Measurements from ENCODE around the gene EDN3. TPM values are rescaled to one million over a fixed set of nuclear protein-coding genes. Genes with fewer than 3 reads are reported as not detected.

The EDN3 gene
- total RNA-seq, 2 experiments from 2014 or later = not detected

DNA sequence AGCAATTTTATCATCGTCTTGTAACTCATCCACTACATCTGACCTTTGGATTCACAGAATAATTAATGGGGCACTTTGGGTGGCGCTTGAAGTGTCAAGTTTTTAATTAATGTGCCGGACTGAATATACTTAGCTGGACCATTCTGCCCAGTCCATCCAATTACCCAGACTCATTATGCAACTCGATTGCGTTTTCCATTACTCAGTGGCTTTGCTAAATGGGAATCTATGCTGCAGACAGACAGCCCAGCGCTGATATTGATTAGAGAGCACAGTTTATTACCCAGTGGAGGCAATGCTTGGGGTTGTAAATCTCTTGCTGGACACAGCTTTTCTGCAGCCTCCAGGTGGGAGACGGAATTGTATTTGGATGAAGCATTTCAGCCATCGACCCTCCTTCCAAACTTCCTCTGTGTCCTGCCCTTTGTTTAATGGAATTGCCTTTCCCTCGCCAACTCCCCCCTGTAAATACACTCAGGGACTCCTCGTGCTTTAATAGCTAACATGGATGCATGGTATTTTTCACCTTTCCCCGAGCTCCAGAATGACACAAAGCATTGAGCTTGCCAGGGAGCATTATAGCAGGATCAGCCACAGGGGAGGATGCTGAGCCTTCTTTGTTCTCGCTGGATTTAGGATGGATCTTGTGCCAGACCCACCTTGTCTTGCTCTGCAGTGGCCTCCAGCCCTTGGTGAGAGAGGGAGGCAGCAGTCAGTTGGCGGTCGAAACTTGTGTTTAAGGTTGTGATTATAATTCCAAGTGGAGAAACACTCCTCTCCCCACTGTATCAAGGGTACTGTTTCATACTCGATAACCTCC lies 59.7 kb downstream of the EDN3 start:
- peaks cover 4% of the 10 kb centered on the region for H3K27me3 Mint-ChIP-seq
- H3K4me3 Mint-ChIP-seq = no peak overlapping the region
- H3K36me3 Mint-ChIP-seq = no peaks in the 10 kb centered on the region
- no peak overlapping the region for H3K27ac Mint-ChIP-seq
- H3K9me3 Mint-ChIP-seq = no peaks in the 10 kb centered on the region
- H3K4me1 Mint-ChIP-seq = no peaks in the 10 kb centered on the region
- DNase-seq = no peak

GRCh38 chr20:59360934-59361333 lies 60.5 kb downstream of the EDN3 start:
- peaks cover 4% of the 10 kb centered on the region for H3K27me3 Mint-ChIP-seq
- H3K4me3 Mint-ChIP-seq = no peak overlapping the region
- H3K36me3 Mint-ChIP-seq = no peaks in the 10 kb centered on the region
- no peak overlapping the region for H3K27ac Mint-ChIP-seq
- no peaks in the 10 kb centered on the region for H3K4me1 Mint-ChIP-seq
- H3K9me3 Mint-ChIP-seq = no peaks in the 10 kb centered on the region
- DNase-seq = no peak

- H3K4me1 Mint-ChIP-seq = no peaks in the 10 kb centered on the region
- no peak overlapping the region for H3K27ac Mint-ChIP-seq
- H3K4me3 Mint-ChIP-seq = no peak overlapping the region
- H3K9me3 Mint-ChIP-seq = no peaks in the 10 kb centered on the region
- no peaks in the 10 kb centered on the region for H3K36me3 Mint-ChIP-seq
- peaks cover 4% of the 10 kb centered on the region for H3K27me3 Mint-ChIP-seq
- DNase-seq = no peak
These were observed 61.0 kb downstream of the EDN3 start for GRCh38 chr20:59361411-59361810.

DNA sequence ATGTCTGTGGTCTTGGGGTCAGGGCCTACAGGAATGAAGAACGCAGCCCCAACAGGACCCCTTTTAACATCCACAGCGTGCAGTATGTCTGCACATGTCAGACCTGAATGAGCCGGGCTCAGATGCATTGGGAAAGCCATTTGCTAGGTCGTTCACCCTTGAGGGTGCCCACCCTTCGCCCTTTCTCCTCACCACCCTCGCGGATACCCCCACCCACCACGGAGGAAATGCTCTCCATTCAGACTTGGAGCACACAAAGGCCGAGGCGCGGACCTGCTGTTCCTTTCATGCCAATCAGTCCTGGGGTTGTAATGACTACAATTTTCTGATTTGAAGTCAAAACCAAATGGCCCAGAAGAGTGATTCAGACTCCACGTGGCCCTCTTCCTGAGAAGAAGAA lies 62.7 kb downstream of the EDN3 start:
- H3K36me3 Mint-ChIP-seq = no peaks in the 10 kb centered on the region
- no peaks in the 10 kb centered on the region for H3K9me3 Mint-ChIP-seq
- H3K4me3 Mint-ChIP-seq = no peak overlapping the region
- no peak for DNase-seq
- no peaks in the 10 kb centered on the region for H3K4me1 Mint-ChIP-seq
- H3K27ac Mint-ChIP-seq = no peak overlapping the region
- no peaks in the 10 kb centered on the region for H3K27me3 Mint-ChIP-seq

- H3K36me3 Mint-ChIP-seq = no peaks in the 10 kb centered on the region
- no peaks in the 10 kb centered on the region for H3K27me3 Mint-ChIP-seq
- no peaks in the 10 kb centered on the region for H3K9me3 Mint-ChIP-seq
- DNase-seq = no peak
- H3K4me1 Mint-ChIP-seq = no peaks in the 10 kb centered on the region
- H3K27ac Mint-ChIP-seq = no peak overlapping the region
- no peak overlapping the region for H3K4me3 Mint-ChIP-seq
These were observed 64.2 kb downstream of the EDN3 start for GRCh38 chr20:59364611-59365010.

GRCh38 chr20:59365611-59366285 lies 65.3 kb downstream of the EDN3 start:
- Mint-ChIP-seq H3K9me3 (no peaks in the 10 kb centered on the region), H3K27ac (no peak overlapping the region), H3K27me3 (no peaks in the 10 kb centered on the region), H3K4me3 (no peak overlapping the region), H3K36me3 (no peaks in the 10 kb centered on the region), H3K4me1 (no peaks in the 10 kb centered on the region)
- DNase-seq = no peak

- no peaks in the 10 kb centered on the region for H3K36me3 Mint-ChIP-seq
- H3K27me3 Mint-ChIP-seq = peaks cover 10% of the 10 kb centered on the region
- DNase-seq = no peak
- H3K4me3 Mint-ChIP-seq = no peak overlapping the region
- no peak overlapping the region for H3K27ac Mint-ChIP-seq
- H3K4me1 Mint-ChIP-seq = no peaks in the 10 kb centered on the region
- H3K9me3 Mint-ChIP-seq = no peaks in the 10 kb centered on the region
These were observed 71.0 kb downstream of the EDN3 start for GRCh38 chr20:59371431-59371830.

DNA sequence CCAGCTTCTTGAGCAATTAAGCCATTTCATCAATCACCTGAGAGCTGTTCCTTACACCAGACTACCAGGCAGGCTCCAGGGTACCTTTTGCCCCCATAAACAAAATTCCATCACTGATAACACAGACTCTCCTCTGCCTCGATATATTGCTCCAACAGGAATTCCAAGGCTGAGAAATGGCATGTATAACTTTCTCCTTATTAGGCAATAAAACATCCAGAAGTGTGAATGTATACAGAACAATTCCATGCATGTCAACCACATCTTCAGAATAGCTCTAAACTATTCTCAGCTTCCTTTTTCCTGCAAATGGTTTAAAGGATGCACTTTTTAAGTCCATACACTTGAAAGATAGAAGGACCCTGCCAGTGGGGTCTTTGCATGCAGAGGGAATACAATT lies 73.8 kb downstream of the EDN3 start:
- Mint-ChIP-seq H3K9me3 (no peaks in the 10 kb centered on the region), H3K4me3 (no peak overlapping the region), H3K36me3 (no peaks in the 10 kb centered on the region), H3K4me1 (peaks cover 6% of the 10 kb centered on the region), H3K27me3 (peaks cover 10% of the 10 kb centered on the region), H3K27ac (no peak overlapping the region)
- DNase-seq = no peak

DNA sequence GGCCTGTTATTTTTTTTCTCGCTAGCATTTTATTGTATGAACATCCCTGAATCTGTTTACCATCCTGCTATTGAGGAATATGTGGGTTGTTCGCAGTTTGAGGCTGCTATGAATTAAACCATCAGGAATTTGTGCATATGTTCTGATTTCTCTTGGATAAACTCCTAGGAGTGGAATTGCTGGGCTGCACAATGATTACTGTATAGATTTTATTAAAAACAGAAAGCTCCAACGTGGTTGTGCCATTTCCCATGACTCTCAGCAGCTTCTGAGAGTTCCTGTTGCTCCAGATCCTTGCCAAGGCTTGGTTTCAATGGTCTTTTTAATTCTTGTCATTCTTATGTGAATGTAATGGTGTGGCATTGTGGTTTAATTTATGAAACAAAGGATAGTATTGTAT lies 75.1 kb downstream of the EDN3 start:
- no peak overlapping the region for H3K4me3 Mint-ChIP-seq
- peaks cover 10% of the 10 kb centered on the region for H3K27me3 Mint-ChIP-seq
- H3K27ac Mint-ChIP-seq = no peak overlapping the region
- no peak for DNase-seq
- peaks cover 6% of the 10 kb centered on the region for H3K4me1 Mint-ChIP-seq
- H3K9me3 Mint-ChIP-seq = no peaks in the 10 kb centered on the region
- no peaks in the 10 kb centered on the region for H3K36me3 Mint-ChIP-seq

Other genes with a start within 250 kb of the EDN3 start
- 1 to 10 TPM; 6.5 to 6.9 TPM for gene ZNF831, start 136.8 kb upstream of the EDN3 start, total RNA-seq